Measurements from ENCODE around the gene USP11.

USP11 gene

GRCh38 chrX:47216393-47216925, 16.4 kb upstream of the USP11 start:
- peak overlapping the region; percentile 100 for H3K27ac Mint-ChIP-seq
- H3K4me1 Mint-ChIP-seq: peaks cover 37% of the 10 kb centered on the region
- no peaks in the 10 kb centered on the region for H3K27me3 Mint-ChIP-seq
- peaks cover 8% of the 10 kb centered on the region for H3K36me3 Mint-ChIP-seq
- no peaks in the 10 kb centered on the region for H3K9me3 Mint-ChIP-seq
- H3K4me3 Mint-ChIP-seq: peak overlapping the region; percentile 91

DNA sequence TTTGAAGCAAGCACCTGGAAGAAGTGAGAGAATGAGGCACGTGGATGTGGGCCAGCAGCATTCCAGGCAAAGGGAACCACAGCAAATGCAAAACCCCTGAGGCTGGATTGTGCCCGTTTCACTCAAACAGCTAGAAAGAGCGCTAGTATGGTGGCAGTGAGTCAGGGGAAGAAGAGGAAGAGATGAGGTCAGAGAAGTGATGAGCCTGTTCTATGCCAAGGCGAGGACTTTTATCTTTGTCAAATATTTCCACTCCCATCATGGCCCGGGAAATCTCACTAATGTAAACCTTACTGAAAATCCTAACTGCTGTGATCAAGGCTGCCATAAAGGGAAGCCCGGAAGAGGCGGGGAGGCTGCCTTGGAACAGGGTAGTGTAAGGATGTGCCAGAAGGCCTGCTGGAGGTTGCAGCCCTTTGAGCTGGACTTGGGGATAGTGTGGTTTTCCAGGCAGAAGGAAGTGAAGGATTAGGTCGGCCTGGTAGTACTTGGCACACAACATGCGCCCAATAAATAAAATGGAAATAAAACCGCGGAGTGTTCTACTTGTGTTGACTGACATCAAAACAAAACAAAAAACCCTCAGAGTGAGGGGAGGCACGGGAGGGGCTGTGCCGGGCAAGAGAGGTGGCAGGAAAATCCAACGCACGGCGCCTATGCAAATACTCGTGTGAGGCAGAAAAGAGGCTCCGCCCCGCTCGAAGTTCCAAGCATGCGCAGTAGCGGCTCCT, 15.5 kb upstream of the USP11 start:
- Mint-ChIP-seq H3K36me3 (peaks cover 5% of the 10 kb centered on the region), H3K27me3 (no peaks in the 10 kb centered on the region), H3K9me3 (no peaks in the 10 kb centered on the region), H3K4me3 (peak overlapping the region; percentile 91), H3K4me1 (peaks cover 41% of the 10 kb centered on the region), H3K27ac (peak overlapping the region; percentile 100)

DNA sequence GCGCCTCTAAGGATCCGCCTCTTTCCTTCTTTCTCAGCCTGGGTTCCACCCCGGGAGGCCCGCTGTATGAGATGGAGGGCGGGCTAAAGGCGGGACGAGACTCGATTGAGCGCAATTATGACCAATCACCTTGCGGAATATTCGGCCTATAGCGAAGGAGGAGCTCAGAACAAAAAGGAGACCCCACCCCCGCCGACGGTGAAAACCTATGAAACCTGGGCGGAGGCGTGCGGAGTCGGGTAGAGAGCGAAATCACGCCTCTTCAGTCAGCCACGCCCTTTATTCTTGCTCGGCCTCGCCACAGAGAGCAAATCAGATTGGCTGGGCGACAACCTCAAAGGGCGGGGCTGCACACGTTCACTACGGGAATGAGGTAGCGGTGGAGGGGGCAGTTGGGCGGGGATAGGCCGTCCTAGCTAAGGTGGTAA, 14.9 kb upstream of the USP11 start:
- H3K27me3 Mint-ChIP-seq: no peaks in the 10 kb centered on the region
- H3K4me3 Mint-ChIP-seq: peak overlapping the region; percentile 91
- peaks cover 42% of the 10 kb centered on the region for H3K4me1 Mint-ChIP-seq
- H3K9me3 Mint-ChIP-seq: no peaks in the 10 kb centered on the region
- H3K36me3 Mint-ChIP-seq: peaks cover 5% of the 10 kb centered on the region
- peak overlapping the region; percentile 100 for H3K27ac Mint-ChIP-seq

GRCh38 chrX:47218280-47218919, 14.4 kb upstream of the USP11 start, which contains the start of gene CDK16:
TSS of gene CDK16 (plus strand) at chrX:47218681. CDS start at chrX:47223558, 4,877 bp downstream.
- H3K4me1 Mint-ChIP-seq: peaks cover 42% of the 10 kb centered on the region
- peak within 1 kb of the TSS; percentile 91 for H3K4me3 Mint-ChIP-seq
- no peaks in the 10 kb centered on the region for H3K9me3 Mint-ChIP-seq
- H3K36me3 Mint-ChIP-seq: peaks cover 5% of the 10 kb centered on the region
- peak within 1 kb of the TSS; percentile 100 for H3K27ac Mint-ChIP-seq
- no peaks in the 10 kb centered on the region for H3K27me3 Mint-ChIP-seq

DNA sequence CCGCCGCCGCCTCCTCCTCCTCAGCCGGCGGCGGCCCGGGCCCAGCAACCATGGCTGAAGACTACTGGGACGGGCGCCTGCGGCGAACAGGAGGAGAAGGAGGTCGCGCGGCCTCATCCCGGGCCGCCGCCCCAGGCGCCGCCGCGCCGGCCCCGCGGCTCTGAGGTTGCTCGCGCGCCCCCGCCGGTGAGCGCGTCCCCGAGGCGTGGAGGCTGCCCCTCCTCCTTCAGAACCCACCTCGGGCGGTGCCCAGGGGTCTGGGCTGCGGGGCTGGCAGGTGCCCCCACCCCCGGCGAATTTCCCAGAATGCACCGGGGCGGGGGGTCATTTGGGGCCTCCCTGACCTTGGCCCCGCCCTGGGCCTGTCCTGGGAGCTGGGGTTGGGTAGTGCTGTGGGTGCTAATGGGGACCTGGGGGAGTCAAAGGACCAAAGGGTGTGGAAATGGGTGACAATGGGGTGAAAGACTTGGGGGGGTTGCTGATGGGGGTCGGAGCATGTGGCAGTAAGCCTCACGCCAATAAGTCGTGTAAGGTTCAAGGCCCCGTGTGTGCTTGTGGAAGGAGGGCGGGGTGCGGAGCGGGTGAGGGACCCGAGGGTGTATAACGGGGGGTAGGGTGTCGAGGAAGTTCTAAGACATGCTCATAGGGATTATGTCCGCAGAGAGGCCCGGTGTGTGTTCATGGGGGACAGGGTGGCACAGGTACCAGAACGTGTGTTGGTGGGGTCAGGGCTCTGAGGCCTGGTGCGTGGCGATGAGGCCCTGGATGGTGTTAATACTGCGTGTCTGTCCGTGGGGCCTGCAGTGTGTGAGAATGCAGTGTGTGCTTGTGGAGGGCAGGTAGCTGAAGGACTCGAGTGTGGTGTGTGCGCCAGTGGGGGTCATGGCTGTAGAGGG, 13.6 kb upstream of the USP11 start:
- Mint-ChIP-seq H3K9me3 (no peaks in the 10 kb centered on the region), H3K4me1 (peaks cover 42% of the 10 kb centered on the region), H3K27ac (peak overlapping the region; percentile 90), H3K27me3 (no peaks in the 10 kb centered on the region), H3K4me3 (peak overlapping the region; percentile 88), H3K36me3 (peaks cover 2% of the 10 kb centered on the region)

DNA sequence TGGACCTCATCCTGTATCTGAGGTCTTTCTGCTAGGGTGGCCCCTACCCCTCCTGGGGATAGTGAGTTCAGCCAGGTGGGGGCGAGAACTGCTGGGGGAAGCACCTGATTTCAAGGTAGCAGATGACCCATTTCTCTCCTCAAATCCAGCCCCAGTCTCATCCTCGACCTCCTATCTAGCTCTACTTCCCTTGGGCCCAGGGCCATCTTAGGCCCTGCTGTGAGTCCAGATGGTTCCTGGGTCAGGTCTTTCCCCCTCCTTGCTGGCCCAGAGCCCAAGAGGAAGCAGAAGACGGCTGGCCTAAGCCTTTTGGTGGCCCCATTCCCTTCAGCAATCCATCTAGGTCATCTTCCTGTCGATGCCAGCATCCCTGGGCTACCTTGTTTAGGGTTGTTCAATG, 11.1 kb upstream of the USP11 start:
- Mint-ChIP-seq H3K27ac (no peak overlapping the region), H3K9me3 (no peaks in the 10 kb centered on the region), H3K36me3 (peaks cover 4% of the 10 kb centered on the region), H3K4me3 (no peak overlapping the region), H3K4me1 (peaks cover 32% of the 10 kb centered on the region), H3K27me3 (no peaks in the 10 kb centered on the region)

DNA sequence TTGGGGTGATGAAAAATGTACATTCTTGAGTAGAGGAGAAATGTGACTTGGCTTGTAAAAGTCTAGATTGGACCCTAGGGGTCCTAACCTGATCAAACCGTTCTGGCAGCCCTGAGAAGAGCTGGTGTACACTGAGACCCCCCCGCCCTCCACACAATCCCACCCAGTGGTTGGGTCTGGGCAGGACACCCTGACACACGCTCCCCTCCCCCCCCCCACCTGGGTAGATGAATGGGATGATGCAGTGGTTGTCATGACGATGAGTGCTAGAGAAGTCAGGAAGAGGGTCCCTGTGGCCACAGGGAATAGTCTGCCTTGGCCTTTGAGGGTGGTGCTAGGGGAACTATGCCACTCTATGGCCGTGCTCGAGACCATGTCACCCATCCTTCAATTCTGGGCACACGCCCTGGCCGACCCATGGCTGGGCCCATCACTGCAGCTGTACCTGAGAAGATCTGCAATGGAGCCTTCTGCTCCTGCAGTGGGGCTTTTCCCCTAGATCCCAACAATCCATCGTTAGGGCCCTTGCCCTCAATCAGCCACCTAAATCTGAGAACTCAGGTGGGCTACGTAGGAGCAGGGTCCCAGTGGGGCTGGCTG, 10.0 kb upstream of the USP11 start:
- Mint-ChIP-seq H3K36me3 (peaks cover 4% of the 10 kb centered on the region), H3K27ac (no peak overlapping the region), H3K4me1 (peaks cover 24% of the 10 kb centered on the region), H3K4me3 (no peak overlapping the region), H3K9me3 (no peaks in the 10 kb centered on the region), H3K27me3 (no peaks in the 10 kb centered on the region)

DNA sequence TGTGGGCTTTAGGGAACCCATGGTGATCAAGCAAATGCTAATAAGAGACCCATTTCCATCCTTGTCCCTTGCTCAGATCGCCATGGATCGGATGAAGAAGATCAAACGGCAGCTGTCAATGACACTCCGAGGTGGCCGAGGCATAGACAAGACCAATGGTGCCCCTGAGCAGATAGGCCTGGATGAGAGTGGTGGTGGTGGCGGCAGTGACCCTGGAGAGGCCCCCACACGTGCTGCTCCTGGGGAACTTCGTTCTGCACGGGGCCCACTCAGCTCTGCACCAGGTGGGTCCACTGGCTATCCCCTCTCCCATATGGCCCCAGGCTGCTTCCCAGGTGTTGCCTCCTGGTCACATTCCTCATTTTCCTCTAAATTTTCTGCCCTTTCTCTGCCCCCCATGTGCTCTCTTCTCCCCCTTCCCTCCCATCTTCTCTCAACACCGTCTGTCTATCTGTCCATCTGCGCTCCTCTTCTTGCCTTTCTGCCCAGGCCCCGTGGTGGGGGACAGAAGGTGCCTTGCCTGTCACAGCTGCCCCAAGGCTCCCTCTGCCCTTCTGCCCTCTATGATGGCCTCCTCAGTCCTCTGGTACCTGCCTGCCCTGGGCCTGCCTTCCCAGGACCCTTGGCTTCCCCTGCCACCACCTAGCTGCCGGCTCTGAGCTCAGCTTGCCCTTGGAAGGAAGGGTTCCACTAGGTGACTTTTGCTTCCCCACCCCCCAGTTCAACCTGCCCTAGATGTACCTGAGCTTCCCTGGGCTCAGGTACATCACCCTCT, 9.1 kb upstream of the USP11 start:
- Mint-ChIP-seq H3K4me1 (peaks cover 24% of the 10 kb centered on the region), H3K4me3 (no peak overlapping the region), H3K36me3 (peaks cover 4% of the 10 kb centered on the region), H3K27ac (no peak overlapping the region), H3K27me3 (no peaks in the 10 kb centered on the region), H3K9me3 (no peaks in the 10 kb centered on the region)

- Mint-ChIP-seq H3K27ac (no peak overlapping the region), H3K9me3 (no peaks in the 10 kb centered on the region), H3K4me1 (peaks cover 24% of the 10 kb centered on the region), H3K4me3 (no peak overlapping the region), H3K27me3 (no peaks in the 10 kb centered on the region), H3K36me3 (peaks cover 7% of the 10 kb centered on the region)
These were observed 8.4 kb upstream of the USP11 start for GRCh38 chrX:47224266-47224895.

DNA sequence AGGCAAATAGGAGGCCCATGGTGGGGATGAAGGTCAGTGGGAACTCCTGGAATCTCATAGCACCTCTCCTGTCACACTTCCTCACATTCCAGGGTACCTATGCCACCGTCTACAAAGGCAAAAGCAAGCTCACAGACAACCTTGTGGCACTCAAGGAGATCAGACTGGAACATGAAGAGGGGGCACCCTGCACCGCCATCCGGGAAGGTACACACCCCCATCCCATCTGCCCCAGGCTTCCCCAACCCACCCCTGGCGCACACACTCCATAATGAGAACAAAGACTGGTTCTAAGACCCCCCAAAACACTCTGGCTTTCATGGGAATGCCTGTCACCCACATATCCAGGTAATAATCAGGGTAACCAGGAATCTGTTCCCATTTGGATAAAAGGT, 7.9 kb upstream of the USP11 start:
- peaks cover 7% of the 10 kb centered on the region for H3K36me3 Mint-ChIP-seq
- no peaks in the 10 kb centered on the region for H3K9me3 Mint-ChIP-seq
- no peaks in the 10 kb centered on the region for H3K27me3 Mint-ChIP-seq
- H3K4me1 Mint-ChIP-seq: peaks cover 18% of the 10 kb centered on the region
- H3K4me3 Mint-ChIP-seq: no peak overlapping the region
- H3K27ac Mint-ChIP-seq: no peak overlapping the region

DNA sequence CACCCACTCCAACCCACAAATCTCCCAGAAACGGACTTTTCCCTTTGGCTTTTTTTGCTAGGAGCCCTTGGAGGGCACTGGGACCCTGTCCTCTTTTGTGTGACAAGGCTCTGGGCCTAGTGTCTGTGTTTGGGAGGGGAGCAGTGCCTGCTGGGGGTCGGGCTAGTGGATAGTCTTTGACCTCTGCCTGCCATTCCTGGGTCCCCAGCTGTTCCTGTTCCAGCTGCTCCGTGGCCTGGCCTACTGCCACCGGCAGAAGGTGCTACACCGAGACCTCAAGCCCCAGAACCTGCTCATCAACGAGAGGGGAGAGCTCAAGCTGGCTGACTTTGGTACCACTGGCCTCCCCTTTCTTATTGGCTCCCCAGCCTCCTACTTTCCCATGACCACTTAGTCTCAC, 6.7 kb upstream of the USP11 start:
- Mint-ChIP-seq H3K4me1 (peaks cover 7% of the 10 kb centered on the region), H3K27ac (no peak overlapping the region), H3K4me3 (no peak overlapping the region), H3K36me3 (peaks cover 9% of the 10 kb centered on the region), H3K9me3 (no peaks in the 10 kb centered on the region), H3K27me3 (no peaks in the 10 kb centered on the region)

DNA sequence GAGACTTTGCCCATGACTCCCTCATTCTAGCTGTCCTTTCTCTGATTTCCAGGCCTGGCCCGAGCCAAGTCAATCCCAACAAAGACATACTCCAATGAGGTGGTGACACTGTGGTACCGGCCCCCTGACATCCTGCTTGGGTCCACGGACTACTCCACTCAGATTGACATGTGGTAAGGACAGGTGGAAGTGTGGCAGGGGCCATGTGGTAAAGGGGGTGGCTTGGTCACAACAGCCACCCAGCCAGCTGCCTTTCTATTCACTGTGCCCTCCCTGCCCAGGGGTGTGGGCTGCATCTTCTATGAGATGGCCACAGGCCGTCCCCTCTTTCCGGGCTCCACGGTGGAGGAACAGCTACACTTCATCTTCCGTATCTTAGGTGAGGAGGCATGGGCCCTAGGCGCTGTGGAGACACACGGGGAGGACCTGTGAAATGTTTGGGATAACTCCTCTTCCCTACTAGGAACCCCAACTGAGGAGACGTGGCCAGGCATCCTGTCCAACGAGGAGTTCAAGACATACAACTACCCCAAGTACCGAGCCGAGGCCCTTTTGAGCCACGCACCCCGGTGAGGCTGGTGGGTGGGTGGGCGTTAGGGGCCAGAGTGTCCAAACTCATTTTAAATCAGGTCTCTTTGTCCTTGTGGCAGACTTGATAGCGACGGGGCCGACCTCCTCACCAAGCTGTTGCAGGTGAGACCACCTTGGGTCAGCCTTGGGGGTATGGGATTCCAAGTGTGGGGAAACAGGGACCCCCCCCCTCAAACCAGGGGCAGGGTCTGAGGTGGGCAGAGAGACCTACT, 6.1 kb upstream of the USP11 start:
- H3K9me3 Mint-ChIP-seq: no peaks in the 10 kb centered on the region
- H3K36me3 Mint-ChIP-seq: peaks cover 9% of the 10 kb centered on the region
- no peak overlapping the region for H3K4me3 Mint-ChIP-seq
- peak overlapping the region; percentile 51 for H3K27ac Mint-ChIP-seq
- H3K27me3 Mint-ChIP-seq: no peaks in the 10 kb centered on the region
- peaks cover 6% of the 10 kb centered on the region for H3K4me1 Mint-ChIP-seq

DNA sequence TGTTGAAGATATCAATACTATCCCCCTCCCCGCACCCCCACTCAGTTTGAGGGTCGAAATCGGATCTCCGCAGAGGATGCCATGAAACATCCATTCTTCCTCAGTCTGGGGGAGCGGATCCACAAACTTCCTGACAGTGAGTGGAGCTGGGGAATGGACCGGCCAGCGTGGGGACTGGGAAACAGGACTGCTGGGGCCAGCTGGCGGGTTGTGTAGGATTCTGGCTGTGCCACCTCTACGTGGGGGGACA, 5.5 kb upstream of the USP11 start:
- no peak overlapping the region for H3K27ac Mint-ChIP-seq
- H3K9me3 Mint-ChIP-seq: no peaks in the 10 kb centered on the region
- H3K27me3 Mint-ChIP-seq: no peaks in the 10 kb centered on the region
- H3K4me1 Mint-ChIP-seq: peaks cover 1% of the 10 kb centered on the region
- no peak overlapping the region for H3K4me3 Mint-ChIP-seq
- peaks cover 9% of the 10 kb centered on the region for H3K36me3 Mint-ChIP-seq
